ENCODE measurements around the gene DOCK6. TPM values are rescaled to one million over a fixed set of nuclear protein-coding genes. Genes with fewer than 3 reads are reported as not detected.

Gene DOCK6
- total RNA-seq, 1 donor from 2014 or later: 95.3 TPM

DNA sequence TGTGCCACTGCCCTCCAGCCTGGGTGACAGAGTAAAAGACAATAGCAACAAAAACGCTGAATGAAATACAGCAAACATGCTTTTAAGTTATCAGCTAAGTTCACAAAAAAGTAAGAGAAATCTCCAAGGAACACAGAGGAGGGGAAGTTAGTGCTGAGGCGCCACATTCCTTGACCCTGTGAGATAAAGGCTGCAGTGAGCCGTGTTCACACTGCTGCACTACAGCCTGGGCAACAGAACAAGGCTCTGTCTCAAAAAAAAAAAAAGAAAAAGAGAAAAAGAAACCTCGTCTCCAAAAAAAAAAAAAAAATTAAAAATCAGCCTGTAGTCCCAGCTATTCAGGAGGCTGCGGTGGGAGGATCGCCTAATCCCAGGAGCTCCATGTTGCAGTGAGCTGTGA lies 16.3 kb upstream of the DOCK6 start:
- no peak for DNase-seq

DNA sequence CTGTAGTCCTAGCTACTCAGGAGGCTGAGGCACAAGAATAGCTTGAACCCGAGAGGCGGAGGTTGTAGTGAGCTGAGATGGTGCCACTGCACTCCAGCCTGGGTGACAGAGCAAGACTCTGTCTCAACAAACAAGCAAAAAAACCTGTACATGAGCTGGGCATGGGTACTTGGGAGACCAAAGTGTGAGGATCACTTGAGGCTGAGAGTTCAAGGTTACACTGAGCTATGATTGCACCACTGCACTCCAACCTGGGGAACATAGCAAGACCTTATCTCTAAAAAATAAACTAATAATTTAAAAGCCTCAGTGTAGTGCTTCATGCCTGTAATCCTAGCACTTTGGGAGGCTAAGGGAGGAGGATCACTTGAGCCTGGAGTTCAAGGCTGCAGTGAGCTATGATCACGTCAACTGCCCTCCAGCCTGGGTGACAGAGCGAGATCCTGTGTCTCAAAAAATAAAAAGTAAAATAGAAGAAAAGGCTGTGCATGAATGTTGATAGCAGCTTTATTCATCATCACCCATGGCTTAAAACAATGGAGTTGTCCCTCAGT lies 12.3 kb upstream of the DOCK6 start:
- DNase-seq: no peak

DNA sequence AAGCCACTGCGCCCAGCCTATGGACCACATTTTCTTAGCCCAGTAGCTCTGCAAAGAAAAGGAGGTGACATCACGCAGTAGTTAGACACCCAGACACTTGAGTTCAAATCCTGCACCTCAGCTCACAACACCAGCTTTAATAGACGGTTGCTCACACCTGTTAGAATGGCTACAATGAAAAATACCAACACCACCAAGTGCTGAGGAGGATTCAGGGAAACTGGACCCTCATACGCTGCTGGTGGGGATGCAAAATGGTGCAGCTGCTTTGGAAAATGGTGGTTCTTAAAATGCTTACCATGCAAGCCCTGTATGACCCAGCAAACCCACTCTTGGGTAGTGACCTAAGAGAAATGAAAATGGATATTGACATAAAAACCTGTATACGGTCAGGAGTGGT lies 11.7 kb upstream of the DOCK6 start:
- no peak for DNase-seq

GRCh38 chr19:11273296-11273695 lies 11.0 kb upstream of the DOCK6 start:
- DNase-seq: no peak

GRCh38 chr19:11269408-11269807 lies 7.1 kb upstream of the DOCK6 start:
- DNase-seq: peak; percentile 91

DNA sequence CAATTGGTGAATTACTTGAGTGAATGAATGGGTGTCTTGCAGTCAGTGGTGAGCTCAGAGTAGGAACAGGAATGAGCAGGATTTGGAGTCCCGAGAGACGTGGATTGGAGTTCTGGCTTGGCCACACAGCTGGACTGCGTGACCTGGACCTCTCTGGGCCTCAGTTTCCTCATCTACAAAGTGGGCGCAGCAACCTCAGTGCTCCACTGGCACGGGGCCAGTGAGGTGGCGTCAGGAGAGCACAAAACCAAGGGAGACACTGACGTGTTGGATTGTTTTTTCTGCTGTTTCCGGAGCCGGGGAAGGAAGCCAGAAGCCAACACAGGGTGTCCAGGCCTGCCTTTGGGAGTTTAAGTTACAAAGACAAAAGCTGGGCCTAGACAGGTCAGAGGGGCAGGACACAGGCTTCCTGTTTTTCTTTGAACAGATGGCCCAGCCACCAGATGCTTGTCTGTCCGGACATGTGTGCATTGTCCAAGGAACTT lies 6.5 kb upstream of the DOCK6 start:
- DNase-seq: peak; percentile 100

DNA sequence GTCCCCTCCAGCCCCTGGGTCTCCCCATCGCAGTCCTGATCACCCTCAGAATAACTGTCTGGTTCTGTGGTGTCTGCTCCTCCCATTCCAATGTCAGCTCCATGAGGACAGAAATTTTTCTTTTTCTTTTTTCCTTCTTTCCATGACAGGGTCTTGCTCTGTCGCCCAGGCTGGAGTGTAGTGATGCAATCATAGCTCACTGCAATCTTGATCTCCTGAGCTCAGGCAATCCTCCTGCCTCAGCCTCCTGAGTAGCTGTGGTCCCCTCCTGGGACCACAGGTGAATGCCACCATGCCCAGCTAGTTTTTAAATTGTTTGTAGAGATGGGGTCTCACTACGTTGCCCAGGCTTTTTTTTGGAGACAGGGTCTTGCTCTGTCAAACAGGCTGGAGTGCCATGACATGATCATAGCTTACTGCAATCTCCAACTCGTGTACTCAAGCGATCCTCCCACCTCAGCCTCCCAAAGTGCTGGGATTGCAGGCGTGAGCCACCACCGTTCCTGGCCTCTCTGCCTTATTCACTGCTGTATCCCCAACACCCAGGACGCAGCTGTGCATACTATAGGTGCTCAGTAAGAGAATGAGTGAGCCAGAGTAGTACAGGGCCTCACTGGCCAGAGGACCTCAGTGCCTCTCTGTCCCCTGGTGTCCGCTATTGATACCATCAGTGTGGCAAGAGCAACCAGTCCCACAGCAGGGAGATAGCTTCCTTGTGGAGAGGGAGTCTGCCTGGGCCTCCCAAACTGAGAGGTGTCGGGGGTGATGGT lies 5.2 kb upstream of the DOCK6 start:
- DNase-seq: no peak

DNA sequence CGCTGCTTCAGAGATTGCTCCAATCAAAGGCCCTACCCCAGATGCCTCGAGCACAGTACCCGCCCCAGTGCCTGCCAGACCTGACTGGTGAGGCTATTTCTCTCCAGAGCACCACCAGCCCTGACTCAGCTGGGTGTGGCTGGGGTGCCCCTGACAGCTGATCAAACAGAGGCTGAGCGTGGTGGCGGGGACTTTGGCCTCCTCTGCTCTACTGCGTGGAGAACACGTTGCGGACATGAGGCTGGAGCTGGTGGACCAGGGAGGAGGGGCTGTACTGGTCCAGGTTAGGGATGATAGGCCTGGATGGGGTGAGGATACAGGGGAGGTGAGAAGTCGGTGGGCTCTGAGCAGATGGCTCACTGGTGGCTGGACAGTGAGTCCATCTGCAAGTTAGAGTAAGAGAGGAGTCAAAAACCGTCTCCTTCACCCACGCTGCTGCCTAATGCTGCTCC lies 3.5 kb upstream of the DOCK6 start:
- DNase-seq: peak; percentile 51

- no peak for DNase-seq
Observed at GRCh38 chr19:11265177-11265784, 3.0 kb upstream of the DOCK6 start.

DNA sequence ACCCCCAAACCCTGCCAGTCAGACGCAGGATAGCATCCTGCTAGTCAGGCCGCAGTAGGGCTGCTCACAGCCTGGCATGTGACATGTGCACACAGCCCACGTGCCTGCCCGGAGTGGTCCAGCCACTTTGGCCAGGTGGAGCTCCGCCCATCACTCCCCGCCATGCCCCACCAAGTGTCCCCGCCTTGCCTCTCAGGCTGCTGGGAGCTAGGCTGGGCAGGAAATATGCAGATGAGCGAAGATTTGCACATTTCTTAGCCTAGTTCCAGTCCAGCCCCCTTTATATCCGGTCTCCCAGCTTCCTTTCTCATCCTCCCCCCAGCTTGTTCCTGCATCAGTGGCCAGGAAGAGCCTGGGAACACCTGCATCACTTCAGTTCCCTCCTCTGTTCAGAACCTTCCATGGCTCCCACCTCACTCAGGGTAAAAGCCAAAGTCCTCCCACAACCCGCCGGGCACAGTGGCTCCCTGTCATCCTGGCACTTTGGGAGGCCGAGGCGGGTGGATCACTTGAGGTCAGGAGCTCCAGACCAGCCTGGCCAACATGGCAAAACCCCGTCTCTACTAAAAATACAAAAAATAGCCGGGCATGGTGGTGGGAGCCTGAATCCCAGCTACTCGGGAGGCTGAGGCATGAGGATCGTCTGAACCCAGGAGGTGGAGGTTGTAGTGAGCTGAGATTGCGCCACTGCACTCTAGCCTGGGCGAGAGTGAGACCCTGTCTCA lies 2.3 kb upstream of the DOCK6 start:
- peak; percentile 92 for DNase-seq

- DNase-seq: no peak
Observed at GRCh38 chr19:11263726-11264125, 1.4 kb upstream of the DOCK6 start.

GRCh38 chr19:11261431-11261970 lies 823 bp downstream of the DOCK6 start:
- DNase-seq: no peak

DNA sequence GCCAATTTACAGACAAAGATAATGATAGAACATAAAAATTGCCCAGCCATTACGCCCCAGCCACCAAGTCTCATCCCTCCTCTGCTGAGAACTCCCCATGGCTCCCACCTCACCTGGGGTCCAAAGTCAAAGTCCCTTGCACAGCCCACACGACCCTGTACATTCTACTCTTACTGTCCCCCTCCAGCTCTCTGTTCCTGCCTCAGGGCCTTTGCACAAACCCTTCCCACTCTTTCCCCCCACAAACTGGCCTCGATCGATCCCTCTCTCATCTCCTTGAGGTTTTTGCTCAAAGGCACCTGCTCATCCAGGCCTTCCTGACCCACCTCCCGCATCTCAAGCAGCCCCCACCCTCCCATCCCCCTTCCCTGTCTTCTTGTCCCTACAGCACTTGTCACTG lies 1.3 kb downstream of the DOCK6 start:
- DNase-seq: no peak

DNA sequence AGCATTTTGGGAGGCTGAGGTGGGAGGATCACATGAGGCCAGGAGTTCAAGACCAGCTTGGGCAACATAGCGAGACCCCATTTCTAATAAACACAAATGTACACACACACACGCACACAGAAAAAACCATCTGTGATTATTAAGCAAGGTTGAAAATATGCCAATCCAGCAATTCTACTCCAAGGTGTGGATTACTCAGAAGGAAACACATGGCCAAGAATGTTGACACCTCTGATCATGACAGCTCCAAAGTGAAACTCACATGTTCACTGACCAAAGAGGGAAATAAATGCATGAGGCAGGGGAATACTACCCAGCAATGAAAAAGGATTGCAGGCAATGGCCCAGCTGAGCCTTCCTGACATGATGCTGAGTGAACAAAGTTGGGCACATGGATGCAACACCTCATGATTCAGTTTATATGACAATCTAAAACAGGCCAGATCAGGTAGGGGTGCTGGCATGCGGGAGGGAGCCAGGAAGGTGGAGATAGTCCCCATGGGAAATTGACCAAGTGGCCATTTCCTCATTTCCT lies 4.4 kb downstream of the DOCK6 start:
- DNase-seq: no peak

GRCh38 chr19:11256189-11256588 lies 6.1 kb downstream of the DOCK6 start:
- DNase-seq: peak; percentile 50

GRCh38 chr19:11254666-11255065 lies 7.7 kb downstream of the DOCK6 start:
- no peak for DNase-seq

DNA sequence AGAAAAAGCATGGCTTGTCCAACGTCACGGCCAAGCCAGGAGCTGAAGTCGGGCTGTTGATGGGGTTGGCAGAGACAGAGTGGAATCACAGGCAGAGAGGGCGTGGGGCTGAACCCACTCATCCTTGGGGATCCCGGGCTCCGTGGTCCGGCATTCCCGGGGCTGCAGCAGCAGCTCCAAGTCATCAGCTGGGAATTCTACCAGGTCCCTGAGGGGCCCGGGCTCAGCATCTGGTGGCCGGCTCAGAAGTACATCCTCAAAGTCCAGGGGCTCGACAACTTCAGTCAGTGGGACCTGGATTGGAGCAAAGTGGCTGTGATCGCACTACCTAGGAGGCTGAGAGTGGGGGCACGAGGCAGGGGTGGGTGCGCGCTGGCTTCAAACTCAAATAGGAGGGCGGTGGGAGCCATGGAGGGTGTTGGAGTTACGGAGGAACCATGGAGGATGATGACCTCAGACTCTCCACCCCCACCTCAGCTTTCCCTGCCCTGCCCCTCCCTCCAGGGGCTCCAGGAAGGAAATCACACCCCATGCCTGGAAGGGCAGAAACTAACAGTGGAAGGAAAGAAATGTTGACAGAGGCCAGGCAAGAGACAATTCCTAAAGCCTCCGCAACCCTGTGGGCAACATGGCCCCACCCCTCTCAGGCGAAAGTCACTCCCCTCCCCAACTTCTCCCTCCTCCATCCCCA lies 9.5 kb downstream of the DOCK6 start:
- peak; percentile 54 for DNase-seq

- peak; percentile 57 for DNase-seq
Observed at GRCh38 chr19:11251650-11252314, 10.5 kb downstream of the DOCK6 start.

- DNase-seq: no peak
Observed at GRCh38 chr19:11251217-11251616, 11.1 kb downstream of the DOCK6 start.

- DNase-seq: no peak
Observed at GRCh38 chr19:11248852-11249251, 13.5 kb downstream of the DOCK6 start.

DNA sequence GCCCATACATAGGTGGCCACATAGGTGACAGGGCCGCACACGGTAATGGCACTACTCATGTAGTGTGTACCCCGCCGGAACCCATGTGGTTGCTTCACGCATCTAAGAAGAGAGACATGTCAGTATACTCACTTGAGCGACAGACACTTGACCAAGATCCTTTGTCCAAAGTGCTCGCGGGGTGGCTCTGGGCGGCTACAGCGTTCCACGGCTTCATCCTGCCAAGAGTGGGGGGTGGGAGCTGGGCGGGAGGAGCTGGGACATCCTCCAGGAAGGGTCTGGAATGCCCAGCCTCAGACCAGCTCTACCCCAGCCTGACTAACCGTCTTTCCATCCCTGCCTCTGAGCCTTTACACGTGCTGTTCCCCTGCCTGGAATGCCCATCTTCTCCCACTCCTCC lies 14.4 kb downstream of the DOCK6 start:
- DNase-seq: no peak

Measured in dermis blood vessel endothelial cell (primary cell).